HG03196 (cell line): ENCODE data around the gene NAV2.

Experiments
- ATAC-seq: cut with Tn5 transposase; IDR thresholded peaks from one replicate; pipeline ENCODE4 v1.9.1; 2021; ENCODE audit not compliant: unreplicated experiment

NAV2 gene

DNA sequence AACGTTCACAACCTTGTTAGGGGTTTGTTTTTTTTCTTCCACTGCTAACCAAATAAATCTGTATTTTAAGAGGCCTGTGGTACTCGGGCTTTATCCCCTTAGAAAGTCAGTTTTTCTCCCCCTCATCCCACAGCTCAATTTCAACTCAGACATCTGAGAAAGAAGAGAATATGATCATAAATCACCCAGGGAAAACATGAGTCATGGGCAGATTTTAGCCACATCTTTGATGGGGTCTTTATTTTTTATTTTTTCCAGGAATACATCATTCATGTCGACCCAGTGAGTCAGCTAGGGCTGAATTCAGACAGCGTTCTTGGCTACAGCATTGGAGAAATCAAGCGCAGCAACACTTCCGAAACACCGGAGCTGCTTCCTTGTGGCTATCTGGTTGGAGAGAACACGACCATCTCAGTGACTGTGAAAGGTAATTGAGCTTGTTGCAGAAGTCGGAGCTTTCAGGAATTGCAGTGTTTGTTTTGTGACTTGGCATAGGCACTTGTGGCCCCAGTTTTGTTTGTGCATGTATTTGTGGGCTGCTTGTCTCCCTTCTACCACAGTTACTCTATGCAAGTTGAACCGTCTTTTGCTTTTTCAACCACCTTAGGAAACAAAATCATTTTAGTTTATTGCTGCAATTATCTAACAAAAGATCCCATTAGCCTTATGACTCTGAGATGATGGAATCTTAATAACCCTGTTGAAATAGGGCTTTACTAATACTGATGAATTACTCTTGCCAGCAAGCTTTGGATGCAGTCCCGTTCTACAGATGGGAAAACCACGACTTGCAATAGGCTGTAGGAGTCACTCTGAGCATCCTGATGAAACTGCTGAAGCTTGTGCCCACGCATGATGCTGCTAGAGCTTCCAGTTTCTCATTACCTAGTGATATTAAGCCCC, 384.9 kb downstream of the NAV2 start:
- no peak for ATAC-seq

DNA sequence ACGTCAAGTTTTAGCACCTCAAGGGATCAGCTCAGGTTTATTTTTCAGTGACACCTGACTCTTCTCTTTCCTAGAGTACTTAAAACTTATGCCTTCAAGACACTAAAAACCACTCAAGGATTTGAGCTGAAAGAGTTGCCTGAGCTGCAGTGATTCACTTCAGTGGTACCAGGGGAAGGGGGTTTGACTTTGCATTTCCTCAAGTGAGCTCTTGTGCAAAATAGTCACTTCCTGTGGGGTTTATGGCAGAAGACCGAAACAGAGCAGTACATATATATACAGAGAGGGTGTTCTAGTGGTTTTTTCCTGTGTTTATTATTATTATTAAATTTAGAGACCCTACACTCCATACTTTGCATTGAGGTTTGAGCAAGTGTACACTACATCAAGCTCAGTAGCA, 386.9 kb downstream of the NAV2 start:
- ATAC-seq = no peak

- no peak for ATAC-seq
Observed at GRCh38 chr11:20102397-20102796, 389.8 kb downstream of the NAV2 start.

DNA sequence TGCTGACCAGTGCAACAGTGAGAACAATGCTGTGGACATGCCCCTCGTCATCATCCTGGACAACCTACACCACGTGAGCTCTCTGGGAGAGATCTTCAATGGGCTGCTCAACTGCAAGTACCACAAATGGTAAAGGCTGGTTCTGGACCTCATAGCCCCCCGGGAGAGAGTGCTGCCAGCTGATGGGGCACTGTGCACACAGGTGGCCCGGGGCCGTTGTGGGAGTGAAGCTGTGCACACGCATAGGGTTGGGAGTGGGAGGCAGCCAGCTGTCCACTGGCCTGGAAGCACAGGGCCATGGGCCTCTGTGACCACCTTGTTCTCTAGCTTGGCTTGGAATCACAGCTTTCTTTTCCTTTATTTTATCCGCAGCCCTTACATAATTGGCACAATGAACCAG, 390.6 kb downstream of the NAV2 start:
- ATAC-seq = no peak

DNA sequence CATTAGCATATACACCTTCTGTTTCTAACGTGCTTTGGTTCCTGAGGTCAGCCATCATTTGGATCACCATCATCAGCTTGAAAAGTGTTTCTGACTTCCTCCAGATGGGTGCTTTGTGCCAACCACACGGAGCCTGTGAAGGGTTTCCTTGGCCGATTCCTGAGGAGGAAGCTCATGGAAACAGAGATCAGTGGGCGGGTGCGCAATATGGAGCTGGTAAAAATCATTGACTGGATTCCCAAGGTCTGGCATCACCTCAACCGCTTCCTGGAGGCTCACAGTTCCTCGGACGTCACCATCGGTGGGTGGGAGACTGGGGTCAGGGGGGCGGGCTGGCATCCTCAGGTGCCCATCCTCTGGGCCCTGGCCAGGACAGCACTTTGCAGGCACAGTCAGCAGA, 392.8 kb downstream of the NAV2 start:
- no peak for ATAC-seq

DNA sequence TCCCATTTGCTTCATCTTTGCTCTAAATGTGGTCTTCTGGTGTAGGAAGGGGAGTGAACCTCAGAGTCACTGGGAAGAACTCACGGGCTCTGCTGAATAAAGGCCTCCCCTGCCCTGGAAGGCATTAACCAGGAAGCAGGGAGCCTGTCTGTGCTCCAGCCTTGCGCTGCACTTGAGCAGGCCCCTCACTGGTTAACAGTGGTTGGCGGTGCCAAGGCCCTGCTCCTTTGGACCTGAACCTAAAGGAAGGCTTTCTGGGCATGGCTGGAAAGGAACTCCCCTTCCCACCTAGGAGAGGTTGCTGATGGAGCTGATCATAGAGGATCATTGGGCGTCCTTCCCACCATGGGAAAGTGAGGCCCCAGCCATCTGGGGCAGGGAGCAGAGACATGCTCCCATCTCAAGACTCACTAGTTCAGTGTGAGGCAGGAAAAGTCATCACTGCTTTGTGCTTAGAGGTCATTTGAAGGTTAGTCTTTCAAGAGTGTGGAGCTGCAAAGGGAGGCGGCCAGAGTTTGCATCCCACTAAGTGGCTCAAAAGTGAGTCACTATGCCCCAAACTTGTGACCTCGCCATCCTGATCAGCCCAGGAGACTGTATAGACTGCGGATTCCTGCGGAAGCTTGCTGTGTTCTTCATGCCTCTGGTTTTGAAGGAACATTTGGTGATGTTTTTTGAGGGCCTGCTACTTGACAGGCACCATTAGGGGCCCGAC, 397.3 kb downstream of the NAV2 start:
- ATAC-seq = no peak

- no peak for ATAC-seq
Observed at GRCh38 chr11:20110908-20111669, 398.5 kb downstream of the NAV2 start.

DNA sequence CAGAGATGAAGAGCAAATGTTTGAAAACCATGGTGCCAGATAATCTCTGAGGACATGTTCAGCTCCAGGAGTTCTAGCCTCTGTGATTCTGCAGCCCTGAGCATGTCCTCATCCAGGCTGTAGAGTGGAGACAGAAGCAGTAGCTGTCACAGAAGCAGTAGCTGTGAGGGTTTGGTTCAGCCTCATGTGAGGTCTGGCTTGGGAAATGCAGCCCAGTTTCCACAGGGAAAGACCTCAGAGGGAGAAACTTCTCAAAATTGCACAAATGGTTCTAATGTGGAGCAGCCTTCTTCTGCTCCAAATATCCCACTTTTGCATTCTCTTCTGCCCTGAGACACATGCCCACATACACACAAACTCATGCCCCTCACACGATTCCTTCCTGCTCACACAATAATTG, 399.2 kb downstream of the NAV2 start:
- ATAC-seq = no peak

- no peak for ATAC-seq
Observed at GRCh38 chr11:20112291-20113148, 399.9 kb downstream of the NAV2 start.

DNA sequence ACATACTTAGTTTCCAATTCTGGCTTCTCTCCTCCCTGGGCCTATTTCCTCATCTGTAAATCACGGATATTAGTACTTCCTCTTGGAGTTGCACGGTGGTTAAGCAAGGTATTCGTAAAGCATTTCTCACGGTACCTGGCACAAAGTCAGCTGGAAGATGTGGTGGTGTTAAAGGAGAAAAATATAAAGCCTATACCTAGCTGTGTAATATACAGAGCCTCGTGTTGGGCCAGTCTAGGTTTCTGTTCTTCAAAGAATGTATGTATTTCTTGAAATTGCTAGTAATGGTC, 400.5 kb downstream of the NAV2 start:
- ATAC-seq = no peak

DNA sequence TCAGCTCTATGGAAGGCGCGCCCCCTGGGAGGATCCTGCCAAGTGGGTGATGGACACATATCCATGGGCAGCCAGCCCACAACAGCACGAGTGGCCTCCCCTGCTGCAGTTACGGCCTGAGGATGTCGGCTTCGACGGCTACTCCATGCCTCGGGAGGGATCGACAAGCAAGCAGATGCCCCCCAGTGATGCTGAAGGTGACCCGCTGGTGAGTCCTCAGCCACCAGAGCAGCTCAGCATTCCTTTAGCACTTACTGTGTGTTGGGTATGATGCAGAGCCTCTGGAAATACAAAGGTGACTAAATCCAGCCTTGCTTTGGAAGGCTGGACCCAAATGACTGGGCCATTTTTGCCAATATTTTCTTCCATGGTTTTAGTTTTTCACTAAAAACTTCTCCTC, 402.0 kb downstream of the NAV2 start:
- no peak for ATAC-seq

DNA sequence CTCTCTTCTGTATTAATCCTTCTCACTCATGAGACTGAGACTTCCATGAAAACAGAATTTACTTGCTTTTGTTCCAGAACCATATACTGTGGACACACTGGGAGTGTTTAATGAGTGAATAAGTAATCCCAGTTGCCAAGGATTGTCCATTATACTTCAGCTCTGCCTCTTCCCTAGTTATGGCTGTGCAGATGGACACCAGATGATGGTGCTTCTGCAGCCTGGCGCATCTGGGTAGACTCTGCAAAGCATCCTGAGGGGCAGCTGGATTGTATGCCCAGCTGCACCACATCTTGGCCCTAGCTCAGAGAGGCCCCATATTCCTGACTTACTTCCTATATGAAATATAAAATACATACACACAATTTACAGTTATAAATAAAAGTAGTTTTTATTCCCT, 404.2 kb downstream of the NAV2 start:
- no peak for ATAC-seq

- ATAC-seq = no peak
Observed at GRCh38 chr11:20117291-20117690, 404.7 kb downstream of the NAV2 start.

- no peak for ATAC-seq
Observed at GRCh38 chr11:20118209-20118608, 405.6 kb downstream of the NAV2 start.

- no peak for ATAC-seq
Observed at GRCh38 chr11:20119315-20119714, 406.7 kb downstream of the NAV2 start.

DNA sequence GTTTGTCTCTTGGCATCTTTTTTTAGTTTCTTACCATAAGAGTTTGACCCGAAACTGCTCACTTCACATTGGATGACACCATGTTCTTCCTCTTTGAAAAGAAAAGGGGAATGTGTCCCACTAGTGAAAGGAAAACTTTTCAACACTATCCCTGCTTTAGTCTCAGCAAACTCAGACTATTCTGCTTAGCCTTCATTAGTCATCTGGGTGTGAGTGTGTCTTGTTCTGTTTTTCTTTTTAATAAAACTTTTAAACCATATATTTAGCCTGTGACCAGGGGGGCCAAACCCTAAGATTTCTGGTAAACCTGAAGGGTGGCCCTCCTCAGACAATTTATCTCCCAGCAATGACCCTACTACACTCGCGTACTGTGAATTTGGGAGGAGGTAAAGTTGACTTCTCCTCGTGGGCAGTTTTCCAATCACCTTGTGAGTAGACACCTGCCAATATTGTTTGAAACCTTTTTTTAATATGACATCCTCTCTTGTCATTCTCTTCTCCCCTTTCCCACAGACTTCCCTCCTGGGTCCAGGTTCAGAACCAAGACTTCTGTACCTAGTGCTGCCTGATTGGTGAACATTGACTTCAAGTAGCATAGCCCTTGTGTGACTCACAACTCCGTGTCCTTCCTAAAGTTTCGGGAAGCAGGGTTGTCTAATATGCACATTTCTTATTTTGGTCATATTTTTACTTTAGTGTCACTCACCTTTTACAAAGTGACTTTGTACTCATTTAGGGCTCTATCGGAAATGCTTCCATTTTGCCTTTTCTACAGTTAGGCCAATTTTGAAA, 407.7 kb downstream of the NAV2 start:
- no peak for ATAC-seq

DNA sequence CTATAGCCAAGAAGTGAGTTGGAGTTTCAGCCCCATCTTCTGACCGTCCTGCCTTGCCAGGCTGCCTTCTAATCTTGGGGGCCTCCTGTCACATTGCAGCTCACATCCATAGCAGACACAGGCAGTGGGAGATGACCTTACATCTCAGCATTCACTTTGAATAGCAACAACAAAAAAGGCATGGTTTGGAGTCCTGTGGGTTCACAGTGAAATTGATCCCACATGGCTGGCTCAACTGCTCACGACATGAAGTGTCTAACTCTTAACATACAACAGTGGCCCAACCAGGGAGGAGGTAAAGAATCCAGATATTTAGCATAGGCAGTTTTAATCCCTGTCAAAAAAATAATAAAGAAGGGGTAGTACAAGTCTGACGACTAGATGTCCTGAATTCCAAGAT, 409.5 kb downstream of the NAV2 start:
- no peak for ATAC-seq

GRCh38 chr11:20125927-20126326, 413.3 kb downstream of the NAV2 start:
- no peak for ATAC-seq

DNA sequence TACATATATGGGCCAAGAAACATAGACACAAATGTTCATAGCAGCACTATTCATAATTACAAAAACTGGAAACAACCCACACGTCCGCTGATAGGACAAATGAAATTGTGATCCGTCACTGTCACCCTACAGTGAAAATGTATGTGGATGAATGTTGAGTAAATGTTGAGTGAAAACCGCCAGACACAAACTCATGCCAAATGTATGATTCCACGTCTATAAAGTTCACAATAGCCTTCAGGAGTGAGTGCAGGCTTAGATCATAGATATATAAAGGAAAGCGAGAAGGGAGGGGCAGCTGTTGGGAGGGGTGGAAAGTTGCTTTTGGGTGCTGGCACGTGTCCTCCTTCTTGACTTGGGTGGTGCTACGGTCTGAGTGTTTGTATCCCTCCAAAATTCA, 414.1 kb downstream of the NAV2 start:
- ATAC-seq = no peak
